ENCODE data around the gene NKAIN2. TPM values are rescaled to one million over a fixed set of nuclear protein-coding genes. Genes with fewer than 3 reads are reported as not detected.

The NKAIN2 gene
- total RNA-seq, 4 donors from 2014 or later = 0.11 to 1.0 (median 0.94) TPM; not detected in 1

DNA sequence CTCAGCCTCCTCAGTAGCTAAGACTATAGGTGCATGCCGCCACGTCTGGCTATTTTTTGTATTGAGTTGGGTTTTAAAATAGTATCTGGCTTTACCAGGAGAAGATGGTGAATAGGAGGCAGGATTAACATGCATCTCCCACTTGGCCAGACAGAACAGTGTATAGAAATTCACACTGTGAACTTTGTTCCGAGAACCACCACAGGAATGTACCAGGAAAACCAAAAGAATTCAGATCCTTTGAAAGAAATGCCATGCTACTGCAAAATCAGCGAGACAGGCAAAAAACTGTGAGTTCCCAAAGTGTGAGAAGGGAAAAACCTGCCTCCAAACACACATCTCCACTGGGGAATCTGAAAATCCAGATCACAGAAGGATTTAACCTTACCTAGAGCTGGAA, 327.6 kb downstream of the NKAIN2 start:
- TF ChIP-seq, protein P1, sequence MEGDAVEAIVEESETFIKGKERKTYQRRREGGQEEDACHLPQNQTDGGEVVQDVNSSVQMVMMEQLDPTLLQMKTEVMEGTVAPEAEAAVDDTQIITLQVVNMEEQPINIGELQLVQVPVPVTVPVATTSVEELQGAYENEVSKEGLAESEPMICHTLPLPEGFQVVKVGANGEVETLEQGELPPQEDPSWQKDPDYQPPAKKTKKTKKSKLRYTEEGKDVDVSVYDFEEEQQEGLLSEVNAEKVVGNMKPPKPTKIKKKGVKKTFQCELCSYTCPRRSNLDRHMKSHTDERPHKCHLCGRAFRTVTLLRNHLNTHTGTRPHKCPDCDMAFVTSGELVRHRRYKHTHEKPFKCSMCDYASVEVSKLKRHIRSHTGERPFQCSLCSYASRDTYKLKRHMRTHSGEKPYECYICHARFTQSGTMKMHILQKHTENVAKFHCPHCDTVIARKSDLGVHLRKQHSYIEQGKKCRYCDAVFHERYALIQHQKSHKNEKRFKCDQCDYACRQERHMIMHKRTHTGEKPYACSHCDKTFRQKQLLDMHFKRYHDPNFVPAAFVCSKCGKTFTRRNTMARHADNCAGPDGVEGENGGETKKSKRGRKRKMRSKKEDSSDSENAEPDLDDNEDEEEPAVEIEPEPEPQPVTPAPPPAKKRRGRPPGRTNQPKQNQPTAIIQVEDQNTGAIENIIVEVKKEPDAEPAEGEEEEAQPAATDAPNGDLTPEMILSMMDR (IDR thresholded peaks at IDR 0.05) = no peak
- TF ChIP-seq POLR2A (IDR thresholded peaks at IDR 0.05) = no peak
- no peaks in the 10 kb centered on the region for H3K27me3 ChIP-seq
- WGBS, 2 donors = 95 to 96% methylated on average over 4 of the region's 4 CpGs

DNA sequence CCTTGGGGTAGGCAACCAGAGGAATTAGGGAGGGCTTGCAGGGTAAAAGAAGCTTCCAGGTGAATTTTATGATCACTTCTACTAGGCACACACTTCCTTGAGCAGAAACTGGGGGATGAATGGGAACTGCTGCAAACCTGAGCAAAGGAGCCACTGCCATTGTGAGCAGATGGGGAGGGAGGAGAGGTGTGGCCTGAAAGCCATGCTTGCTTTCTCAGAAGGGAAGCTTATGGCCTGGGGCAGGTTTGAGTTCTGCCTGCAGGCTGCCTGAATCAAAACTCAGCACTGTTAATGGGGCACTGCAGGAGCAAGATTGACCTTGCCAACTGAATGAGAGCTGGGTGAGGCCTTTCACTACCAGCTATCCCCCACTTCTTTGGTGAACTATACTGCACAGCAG, 328.1 kb downstream of the NKAIN2 start:
- TF ChIP-seq, protein P1 (IDR thresholded peaks at IDR 0.05) = no peak
- TF ChIP-seq POLR2A (IDR thresholded peaks at IDR 0.05) = no peak
- intact Hi-C loops (cut with DNase I) = no loop called here
- Histone ChIP-seq H3K27me3 (no peaks in the 10 kb centered on the region), H3K9me3 (no peaks in the 10 kb centered on the region), H3K27ac (no peak overlapping the region), H3K4me1 (no peaks in the 10 kb centered on the region), H3K4me3 (replicated peaks in 1 of 3) (no peak overlapping the region), H3K36me3 (no peaks in the 10 kb centered on the region)
- DNase-seq = no peak

More for the DNA sequence above, 327.6 kb downstream of the NKAIN2 start:
- no peak overlapping the region for H3K27ac ChIP-seq
- no peaks in the 10 kb centered on the region for H3K4me1 ChIP-seq
- intact Hi-C loops (cut with DNase I) = no loop called here
- no peaks in the 10 kb centered on the region for H3K36me3 ChIP-seq
- no peak for DNase-seq
- H3K4me3 ChIP-seq (replicated peaks in 1 of 3) = no peak overlapping the region
- H3K9me3 ChIP-seq = no peaks in the 10 kb centered on the region

DNA sequence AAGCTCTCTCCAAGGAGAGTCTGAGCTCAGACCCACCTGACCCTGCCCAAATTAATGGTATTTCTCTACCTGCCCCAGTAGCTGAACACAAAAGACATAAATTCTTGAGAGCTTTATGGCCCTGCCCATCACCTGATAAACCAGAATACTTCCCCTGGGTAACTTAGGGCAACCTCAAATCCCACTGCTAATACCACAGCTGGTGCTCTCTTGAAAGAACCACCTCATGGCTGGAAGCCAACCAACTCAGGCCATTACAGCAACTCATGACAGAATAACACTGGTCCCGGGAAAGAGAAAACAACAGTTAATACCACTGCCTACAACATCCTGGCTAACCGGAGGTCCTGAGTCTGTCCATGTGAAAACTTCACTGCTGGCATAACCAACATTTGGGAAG, 328.6 kb downstream of the NKAIN2 start:
- no peaks in the 10 kb centered on the region for H3K36me3 ChIP-seq
- no peak overlapping the region for H3K4me3 ChIP-seq (replicated peaks in 1 of 3)
- no peaks in the 10 kb centered on the region for H3K27me3 ChIP-seq
- no peak for TF ChIP-seq POLR2A (IDR thresholded peaks at IDR 0.05)
- TF ChIP-seq, protein P1 (IDR thresholded peaks at IDR 0.05) = no peak
- no peak for DNase-seq
- intact Hi-C loops (cut with DNase I) = no loop called here
- no peaks in the 10 kb centered on the region for H3K4me1 ChIP-seq
- 80 to 86% methylated on average over 2 of the region's 2 CpGs for WGBS, 2 donors
- H3K9me3 ChIP-seq = no peaks in the 10 kb centered on the region
- H3K27ac ChIP-seq = no peak overlapping the region

GRCh38 chr6:124142852-124143251, 339.2 kb downstream of the NKAIN2 start:
- Histone ChIP-seq H3K9me3 (no peaks in the 10 kb centered on the region), H3K27ac (no peak overlapping the region), H3K4me3 (replicated peaks in 1 of 3) (no peak overlapping the region), H3K36me3 (no peaks in the 10 kb centered on the region), H3K27me3 (no peaks in the 10 kb centered on the region), H3K4me1 (no peaks in the 10 kb centered on the region)
- no peak for DNase-seq
- no peak for TF ChIP-seq POLR2A (IDR thresholded peaks at IDR 0.05)
- TF ChIP-seq, protein P1 (IDR thresholded peaks at IDR 0.05) = no peak
- intact Hi-C loops (cut with DNase I) = no loop called here
- 72 to 79% methylated on average over 2 of the region's 2 CpGs for WGBS, 2 donors

DNA sequence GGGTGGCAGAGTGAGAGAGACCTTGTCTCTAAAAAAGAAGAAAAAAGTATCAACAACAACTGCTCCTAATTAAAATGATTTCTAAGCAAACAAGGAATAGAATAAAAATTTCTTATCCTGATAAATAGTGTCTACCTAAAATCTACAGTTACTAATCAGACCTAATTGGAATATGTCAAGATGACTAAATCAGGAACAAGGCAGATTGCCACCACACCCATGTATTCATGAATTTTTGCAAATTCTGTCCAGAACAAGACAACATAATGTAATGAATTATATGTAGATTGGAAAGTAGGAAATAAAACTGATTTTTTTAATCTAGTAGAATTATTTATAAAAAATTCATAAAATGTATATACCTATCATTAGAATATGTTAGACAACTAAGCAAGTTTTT, 339.8 kb downstream of the NKAIN2 start:
- no peak overlapping the region for H3K27ac ChIP-seq
- DNase-seq = no peak
- H3K36me3 ChIP-seq = no peaks in the 10 kb centered on the region
- TF ChIP-seq, protein P1 (IDR thresholded peaks at IDR 0.05) = no peak
- TF ChIP-seq POLR2A (IDR thresholded peaks at IDR 0.05) = no peak
- H3K4me1 ChIP-seq = no peaks in the 10 kb centered on the region
- H3K4me3 ChIP-seq (replicated peaks in 1 of 3) = no peak overlapping the region
- no peaks in the 10 kb centered on the region for H3K9me3 ChIP-seq
- intact Hi-C loops (cut with DNase I) = no loop called here
- H3K27me3 ChIP-seq = no peaks in the 10 kb centered on the region

All from thyroid gland (tissue), 4 donors.